SKM-1 treated with dmso at 0.1 percent for 144 hours (cell line): ENCODE data around the gene IRF2BP2.
A peak's percentile ranks its signal among the peaks of the same experiment; 100 is the strongest.
"Not testable (repeated sequence)": the region's sequence is repeated elsewhere in the genome, so short reads cannot be mapped to it uniquely, and the experiment has no call there.

ENCODE experiments used
- DNase-seq: peaks from one replicate; lab custom pipeline; 2025; ENCODE audit not compliant: unreplicated experiment; lab: John Stamatoyannopoulos, UW

The IRF2BP2 gene

DNA sequence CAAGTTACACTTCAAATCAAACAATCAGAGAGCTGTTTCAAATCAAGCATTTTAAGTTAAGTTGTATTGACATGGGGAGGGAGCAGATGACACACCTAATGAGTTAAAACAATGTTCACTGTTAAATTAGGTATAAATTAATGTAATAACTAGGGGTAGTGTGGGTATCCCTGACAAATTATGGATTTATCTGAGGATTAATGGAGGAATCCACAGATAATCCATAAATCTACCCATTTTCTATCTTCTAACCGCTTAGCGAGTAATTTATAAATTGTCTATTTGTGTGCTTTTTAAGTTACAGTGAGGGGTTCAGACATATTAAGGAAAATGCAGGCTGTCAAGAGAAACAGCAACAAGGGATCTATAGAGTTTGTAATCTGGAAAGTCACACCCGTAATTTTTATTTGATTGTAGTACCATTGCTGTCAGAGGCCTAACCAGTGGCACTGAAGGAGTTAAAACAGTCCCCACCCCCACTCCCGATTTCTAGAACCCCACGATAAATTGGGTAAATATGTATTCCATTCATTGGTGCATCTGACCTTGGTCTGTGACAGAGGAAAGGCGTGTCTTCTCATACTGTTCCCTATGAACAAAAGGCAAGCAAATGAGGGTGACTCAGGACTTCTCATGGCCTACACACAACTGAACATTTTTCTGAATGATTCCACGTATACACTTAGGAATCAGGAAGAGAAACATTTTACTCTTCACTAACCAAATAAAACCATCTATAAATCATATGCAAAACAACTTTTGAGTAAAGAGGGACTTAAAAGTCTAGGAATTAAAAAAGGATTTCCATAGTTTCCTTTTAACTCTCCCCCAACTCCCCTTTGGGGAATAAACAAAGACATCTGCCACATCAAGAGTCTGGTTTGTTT, 7.4 kb downstream of the IRF2BP2 start:
- peak; percentile 84 for DNase-seq

DNA sequence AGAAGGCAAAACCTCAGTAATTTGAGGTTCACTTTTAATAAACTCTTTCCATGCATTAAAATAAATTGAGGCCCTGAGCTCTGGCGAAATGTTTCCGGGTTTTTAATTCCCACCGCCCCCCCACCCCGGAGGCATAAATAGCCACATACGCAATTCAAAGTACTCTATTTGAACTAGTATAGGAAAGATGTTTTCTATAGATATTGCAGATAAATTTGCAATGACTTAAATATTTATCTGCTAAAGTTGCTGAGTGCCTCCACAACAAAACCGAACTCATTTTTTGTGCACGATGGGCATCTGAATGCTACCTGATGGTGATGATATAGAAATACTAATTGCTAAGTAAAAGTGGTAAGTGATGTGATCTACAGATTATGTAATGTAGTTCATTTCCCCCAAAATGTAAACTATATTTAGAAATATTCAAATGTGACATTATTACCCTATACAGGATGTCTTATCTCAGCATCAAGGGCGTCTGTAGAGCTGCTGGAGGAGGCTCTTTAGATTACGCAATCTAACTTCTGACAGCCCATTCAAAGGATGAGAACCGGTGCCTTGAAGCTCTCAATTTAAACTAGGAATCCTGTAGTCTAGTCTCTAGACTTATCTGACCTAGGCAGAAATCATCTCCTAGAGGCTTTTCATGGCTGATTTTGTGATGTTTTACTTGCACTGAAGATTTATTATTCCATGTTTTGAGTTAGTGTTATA, 8.5 kb downstream of the IRF2BP2 start:
- DNase-seq = peak; percentile 93

DNA sequence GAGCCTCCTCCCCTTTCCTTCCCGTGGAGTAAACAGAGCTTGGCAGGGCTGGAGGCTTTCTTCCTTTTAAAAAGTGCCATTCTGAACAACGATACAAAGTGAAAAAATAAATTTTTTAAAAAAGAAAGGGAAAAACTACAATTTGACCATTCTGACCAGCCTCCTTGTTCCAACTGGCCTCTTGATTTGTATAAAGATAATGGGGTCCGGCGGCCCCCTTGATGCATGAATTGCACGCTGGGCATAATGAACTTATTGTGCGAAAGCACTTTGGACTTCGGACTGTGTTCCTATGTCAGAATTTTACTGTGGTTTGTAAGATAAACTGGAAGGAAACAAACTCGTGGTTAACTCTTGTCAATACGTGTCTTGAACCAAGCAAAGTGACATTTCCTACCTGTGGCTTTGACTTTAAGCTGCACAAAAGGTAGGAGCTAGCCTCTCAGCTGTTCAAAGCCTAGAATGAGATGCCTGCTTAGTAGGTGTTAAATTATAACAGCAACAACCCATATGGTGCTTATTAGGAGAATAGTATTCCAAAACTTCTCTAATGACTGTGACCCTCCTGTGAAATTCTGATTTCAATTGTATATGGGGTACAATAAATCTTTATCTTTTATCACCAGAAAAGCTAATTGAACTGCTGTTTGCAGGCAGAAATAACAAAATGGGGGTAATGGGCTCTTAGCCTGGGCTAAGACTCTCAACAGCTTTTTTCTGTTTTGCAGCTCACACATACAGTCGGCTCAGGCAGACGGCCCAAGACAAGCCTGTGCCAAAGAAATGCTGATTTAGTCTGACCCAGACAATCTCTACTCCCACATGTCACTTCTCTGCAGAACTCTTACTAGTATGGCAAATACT, 9.3 kb downstream of the IRF2BP2 start:
- no peak for DNase-seq

DNA sequence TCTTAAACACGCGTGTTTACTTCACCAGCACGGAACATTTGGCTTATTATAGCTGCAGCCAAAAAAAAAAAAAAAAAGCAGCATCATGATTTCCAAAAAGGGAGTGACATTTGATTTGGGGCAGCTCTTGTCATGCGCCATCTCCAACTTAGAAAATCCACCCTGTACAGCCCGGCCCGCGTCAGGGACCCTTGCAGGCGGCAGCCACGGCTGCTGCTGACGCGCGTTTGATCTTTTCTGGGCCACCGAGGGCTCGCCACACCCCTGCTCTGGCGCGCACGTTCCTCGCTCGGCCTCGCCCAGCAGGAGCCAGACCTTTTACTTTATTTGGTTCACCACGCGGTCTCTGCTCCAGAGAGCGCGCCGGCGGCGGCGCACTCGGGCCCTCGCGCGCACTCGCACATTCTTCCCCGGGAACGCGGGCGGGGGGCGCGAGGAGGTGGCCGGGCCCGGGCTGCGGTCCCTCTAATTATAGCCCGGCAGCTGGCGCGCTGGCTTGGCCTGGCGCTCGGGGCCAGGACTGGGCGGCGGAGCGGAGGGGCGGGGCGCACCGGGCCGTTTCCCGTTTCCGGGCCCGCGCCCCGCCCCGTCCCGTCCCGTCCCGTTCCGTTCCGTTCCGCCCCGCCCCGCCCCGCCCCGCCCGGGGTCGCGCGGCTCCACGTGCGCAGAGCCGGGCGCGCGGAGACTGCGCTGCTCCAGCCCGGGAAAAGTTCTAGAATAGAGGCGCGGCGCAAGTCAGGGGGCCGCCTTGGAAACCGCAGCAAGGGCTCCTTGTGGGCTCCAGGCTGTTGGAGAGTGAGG, 10.2 kb downstream of the IRF2BP2 start:
- peak; percentile 96 for DNase-seq

DNA sequence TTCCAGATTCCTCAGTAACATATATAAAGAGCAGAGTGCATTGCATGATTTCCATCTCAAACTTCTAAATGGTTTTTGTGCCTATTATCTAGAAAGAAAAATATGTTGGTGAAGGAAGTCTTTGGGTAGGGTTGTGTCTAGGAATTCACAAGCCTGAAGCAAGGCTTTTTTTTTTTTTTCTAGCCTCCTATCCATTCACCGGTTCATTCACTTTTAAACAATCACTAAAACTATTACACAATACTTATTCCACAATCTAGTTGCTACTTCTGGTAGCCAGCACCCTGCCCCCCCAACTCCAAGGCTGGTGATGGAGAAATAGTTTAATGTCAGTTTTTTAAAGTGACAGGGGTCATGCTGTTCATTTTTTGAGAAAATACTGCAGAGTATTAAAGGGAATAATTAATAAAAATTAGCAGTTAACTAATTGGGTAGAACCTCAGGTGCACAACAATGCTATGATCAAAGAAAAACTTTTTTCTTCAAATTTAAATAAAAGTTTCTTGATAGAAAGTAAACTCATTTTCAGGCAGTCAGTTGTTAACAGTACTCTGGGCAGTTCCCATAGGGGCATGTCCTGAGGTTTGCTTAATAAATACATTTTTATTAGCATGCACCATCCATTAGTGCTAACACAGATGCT, 10.9 kb downstream of the IRF2BP2 start:
- DNase-seq = peak; percentile 91

DNA sequence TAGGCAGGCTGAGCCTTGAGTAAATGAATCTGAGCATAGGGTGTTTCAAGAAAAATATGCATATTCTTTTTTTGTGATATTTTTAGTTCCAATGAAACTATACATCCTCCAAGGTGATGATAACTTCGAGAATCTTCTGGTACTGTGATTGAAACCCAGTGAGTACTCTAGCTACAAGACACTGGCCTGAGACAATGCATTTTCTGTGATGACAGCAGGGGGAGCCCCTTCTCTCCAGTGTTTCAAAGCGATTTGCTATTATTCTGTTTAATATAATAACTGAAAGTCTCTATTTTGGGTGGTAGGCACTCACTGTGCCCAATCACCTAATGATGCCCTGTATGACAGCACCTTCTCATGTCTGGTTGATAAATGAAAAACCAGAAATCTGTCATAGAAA, 12.1 kb downstream of the IRF2BP2 start:
- DNase-seq = peak; percentile 71

DNA sequence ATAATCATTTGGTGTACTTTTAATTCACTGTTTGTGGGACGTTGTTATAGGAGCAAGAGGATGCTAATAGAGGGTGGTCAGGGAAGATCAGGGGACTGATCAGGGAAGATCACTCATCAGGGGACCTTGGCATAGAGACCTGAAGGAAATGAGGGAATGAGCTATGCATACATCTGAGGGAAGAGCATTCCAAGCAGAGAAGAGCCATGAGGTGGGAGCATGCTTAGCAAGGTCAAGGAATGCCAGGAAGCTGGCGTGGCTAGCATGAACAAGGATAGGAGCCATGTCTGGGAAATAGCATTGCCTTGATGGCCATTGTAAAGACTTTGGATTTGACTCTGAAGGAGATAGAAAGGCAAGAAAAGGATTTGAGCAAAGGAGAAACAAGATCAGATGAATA, 14.1 kb downstream of the IRF2BP2 start:
- no peak for DNase-seq

DNA sequence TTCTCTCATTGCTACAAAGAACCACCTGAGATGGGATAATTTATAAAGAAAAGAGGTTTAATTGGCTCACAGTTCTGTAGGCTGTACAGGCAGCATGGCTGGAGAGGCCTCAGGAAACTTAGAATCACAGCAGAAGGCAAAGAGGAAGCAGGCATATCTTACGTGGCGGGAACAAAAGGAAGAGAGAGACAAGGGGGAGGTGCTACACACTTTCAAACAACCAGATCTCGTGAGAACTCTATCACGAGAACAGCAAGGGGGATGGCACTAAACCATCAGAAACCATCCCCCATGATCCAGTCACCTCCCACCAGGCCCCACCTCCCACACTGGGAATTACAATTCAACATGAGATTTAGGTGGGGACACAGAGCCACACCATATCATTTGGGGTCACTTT, 15.4 kb downstream of the IRF2BP2 start:
- DNase-seq = not testable (repeated sequence)

DNA sequence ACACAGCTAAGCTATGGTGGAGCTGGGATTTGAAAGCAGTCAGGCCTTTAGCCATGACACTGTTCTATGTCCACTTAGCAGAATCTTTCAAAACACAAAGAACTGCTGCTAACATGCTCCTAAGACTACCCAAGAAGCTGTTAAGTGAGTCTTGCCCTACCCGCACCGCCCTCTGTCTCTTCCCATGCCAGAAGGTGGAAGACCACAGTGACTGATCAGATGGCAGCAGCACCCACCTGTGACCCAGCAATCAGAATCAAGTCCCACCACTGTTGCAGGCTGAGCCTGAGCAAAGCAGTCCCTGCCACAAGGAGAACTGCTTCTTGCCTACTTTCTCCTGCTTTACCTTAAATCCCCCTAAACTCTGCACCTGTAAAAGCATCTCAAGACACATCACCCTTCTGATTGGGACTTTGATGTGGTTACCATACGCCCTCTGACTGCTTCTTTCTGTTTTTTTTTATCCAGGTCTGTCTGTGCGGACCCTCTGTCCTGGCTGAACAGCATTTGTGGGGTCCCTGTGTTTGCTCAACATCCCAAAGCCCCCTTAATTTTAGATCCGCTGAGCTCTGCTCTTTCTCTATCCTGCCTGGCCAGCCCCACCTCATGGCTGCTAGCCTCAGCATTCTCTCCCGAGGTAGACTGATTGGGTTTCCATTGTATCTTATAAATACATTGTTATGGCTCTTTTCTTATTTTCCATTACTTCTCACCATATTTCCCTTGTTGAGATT, 16.0 kb downstream of the IRF2BP2 start:
- DNase-seq = no peak

DNA sequence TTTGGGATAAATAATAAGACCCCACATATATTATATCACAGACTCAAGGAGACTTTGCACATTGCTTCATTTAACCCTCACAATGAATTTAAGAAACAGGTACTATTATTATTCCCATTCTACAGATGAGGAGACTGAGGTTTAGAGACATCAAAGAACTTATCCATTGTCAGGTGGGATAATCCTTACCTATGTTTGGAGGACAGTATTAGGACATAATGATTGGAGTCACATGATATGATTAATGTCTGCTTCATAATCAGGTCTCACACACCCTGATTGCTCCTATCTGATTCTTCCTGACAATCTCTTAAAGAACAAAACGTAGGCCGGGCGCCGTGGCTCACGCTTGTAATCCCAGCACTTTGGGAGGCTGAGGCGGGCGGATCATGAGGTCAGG, 16.9 kb downstream of the IRF2BP2 start:
- no peak for DNase-seq

DNA sequence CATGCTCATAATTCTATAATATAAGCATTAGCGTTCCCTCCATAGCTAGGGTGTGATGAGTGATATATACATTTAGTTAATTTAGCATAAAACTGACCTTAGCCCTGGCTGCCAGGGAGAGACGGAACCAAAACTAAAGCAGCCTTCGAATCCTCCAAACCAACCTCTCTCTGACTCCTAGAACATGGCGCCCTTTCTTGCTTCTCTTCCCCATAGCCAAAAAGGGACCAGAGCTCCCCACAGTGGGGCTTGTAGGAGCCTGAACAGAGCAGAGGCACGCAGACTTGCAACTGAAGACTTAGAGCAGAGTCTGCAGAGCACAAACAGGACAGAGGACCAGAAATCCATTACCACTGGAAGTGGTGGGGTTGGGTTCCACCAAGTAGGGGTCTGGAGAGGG, 17.7 kb downstream of the IRF2BP2 start:
- DNase-seq = no peak

DNA sequence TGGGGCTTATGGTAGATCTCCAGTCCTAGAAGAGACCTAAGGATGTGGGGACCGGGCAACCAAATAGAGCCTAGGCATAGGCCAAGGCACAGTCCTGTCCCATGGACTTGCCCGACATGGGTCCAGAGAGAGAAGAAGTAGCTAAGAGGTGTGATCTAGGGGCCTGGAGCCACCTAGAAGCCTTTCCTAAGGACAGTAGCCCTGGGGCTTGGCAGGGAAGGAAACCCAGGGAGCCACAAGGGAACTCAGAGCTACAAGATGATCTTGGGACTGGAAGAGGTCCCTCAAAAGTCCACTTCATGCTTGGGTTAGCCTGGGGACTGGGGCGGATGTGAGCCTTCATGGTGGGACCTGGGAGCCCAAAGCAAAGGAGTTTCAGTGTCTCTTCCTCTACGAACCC, 18.8 kb downstream of the IRF2BP2 start:
- DNase-seq = no peak

DNA sequence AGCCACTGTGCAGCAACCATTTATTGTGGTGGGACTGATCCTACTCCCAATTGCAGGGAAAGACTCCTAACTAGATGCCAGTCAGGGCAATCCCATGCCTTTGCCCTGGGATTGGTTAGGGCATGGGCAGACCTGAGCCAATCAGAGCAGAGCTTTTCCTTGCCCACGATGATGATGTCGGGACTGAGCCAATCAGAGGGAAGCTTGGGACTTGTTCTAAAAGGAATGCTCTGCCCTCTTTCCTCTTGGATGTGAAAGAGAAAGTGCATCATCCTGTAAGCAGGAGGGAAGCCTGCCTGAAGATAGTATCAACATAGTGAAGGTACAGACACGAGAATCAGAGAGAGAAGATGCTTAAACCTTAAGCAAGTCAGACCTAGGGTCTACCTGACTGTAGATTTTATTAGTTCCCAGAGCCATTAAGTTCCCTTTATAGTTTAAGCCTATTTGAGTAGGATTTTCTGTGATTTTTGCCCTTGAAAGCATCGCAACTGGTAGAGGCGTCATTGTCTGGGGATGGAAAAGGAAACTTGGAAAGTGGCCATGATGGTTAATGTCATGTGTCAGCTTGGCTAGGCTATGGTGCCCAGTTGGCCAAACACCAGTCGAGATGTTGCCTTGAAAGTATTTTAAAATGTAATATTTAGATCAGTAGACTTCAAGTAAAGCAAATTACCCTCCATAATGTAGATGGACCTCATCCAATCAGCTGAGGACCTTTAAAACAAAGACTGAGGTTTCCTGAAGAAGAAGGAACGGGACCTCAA, 19.9 kb downstream of the IRF2BP2 start:
- DNase-seq = no peak

DNA sequence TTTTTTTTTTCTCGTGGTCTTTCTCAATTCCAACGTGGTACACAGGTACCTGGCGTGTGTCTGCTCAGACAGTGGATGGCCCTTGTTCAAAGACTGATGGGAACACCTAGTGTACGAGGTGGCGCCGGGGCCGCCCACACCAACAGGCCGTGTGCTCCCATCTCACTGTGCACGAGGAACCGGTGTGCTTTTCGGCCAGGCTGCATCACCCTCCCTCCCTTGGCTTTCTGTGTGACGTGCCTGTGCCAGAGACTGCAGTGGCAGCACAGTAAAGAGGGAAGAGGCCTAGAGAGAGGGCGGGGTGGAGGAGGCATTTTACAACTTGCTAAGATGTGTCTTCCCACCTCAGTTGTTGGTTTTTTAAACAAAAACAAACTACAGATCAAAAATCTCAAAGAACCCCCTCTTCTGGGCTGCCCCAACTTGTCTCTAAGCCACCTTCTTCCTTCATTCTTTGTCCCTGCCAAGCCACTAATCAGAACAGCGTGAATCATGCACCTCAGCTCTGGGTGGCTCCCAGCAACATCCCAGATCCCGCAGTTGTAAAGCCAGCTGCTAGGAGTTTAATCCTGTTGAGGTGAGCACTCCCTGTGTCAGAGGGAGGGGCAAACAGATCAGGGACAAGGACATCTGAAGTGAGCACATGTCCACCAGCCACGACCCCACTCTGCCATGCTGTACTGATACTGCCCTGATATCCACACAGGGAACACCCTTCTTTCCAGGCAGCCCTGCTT, 20.7 kb downstream of the IRF2BP2 start:
- no peak for DNase-seq

DNA sequence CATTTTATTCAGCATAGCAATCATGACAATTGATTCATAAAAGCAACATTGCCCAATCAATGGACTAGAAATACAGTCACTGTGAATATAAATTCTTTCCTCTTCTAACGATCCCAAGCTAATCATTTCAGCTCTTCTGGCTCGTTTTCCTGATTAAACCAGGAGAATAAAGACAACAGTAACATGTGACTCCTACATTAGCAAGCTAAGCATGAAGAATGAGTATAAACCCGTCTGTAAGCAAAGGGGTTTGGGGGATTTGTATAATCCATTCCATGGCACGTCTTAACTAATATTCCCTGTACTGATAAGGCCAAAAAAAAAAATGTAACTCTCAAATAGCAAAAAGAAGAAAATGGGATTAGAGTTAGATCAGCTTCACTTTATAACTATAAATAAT, 21.6 kb downstream of the IRF2BP2 start:
- DNase-seq = no peak

DNA sequence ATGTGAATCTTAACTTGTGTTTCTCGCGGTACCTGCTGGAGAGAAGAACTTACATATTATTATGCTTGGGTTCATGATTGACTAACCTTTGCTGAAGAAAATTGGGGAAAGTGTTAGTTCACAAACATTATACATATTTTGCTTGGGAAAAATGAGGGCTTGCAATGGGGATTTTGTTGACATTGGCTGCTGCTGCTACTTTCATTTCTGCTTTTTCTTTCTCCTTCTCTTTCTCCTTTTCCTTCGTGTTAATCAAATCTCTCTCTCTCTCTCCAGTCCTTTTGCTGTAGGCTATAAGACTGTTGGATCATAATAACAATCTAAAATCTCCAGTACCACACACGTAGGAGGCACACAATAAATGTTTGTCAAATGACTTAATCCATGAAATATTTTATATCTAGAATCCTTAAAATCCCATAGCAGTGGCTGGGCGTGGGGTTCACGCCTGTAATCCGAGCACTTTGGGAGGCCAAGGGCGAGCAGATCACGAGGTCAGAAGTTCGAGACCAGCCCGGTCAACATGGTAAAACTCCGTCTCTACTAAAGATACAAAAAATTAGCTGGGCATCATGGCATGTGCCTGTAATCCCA, 23.0 kb downstream of the IRF2BP2 start:
- no peak for DNase-seq

DNA sequence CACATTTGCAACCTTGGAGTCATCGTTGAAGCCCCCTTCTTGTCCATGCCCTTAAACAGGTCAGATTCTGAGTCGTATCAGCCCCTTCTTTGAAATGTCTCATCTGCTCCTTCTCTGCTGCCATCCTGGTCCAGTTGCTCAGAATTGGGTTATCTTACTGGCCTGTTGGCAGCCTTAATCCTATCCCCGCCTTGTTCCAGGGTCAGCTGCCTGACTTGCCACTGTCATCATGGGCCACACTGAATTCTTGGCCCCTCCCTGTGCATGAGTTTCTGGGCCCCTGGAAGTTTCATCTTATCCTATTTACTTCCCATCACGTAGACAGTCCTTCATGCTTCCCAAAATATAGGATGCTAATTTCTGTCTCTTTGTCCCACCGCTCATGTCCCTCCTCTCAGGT, 23.7 kb downstream of the IRF2BP2 start:
- no peak for DNase-seq
